SK-N-MC (cell line): ENCODE data around the gene FANCI.

Experiments used
- DNase-seq: peaks from one replicate; pipeline ENCODE4 v3.0.0-alpha.2; 2011; ENCODE audit warnings: low read depth, low spot score
- H3K27ac ChIP-seq: fragments of 200-600 bp; sonication (generic); 2 replicates; pipeline ENCODE4 v1.5.1; 2016; ENCODE audit warnings: mixed run types
- H3K36me3 ChIP-seq: fragments of 200-600 bp; sonication (generic); 2 replicates; pipeline ENCODE4 v1.6.1; 2017; ENCODE audit warnings: antibody characterized with exemption, low read length, mixed read lengths; ENCODE audit not compliant: insufficient read depth
- H3K4me3 ChIP-seq: fragments of 200-600 bp; sonication (generic); 2 replicates; pipeline ENCODE4 v1.5.1; 2016
- H3K9ac ChIP-seq: fragments of 200-600 bp; sonication (generic); 2 replicates; pipeline ENCODE4 v1.8.0; 2017; ENCODE audit warnings: mixed run types, mixed read lengths; ENCODE audit not compliant: insufficient read length
- H3K9me3 ChIP-seq: fragments of 200-600 bp; sonication (generic); 2 replicates; pipeline ENCODE4 v1.6.1; 2017; ENCODE audit warnings: low read depth, mild to moderate bottlenecking, antibody characterized with exemption, low read length, moderate library complexity, mixed read lengths
- EZH2 ChIP-seq: fragments of 200-600 bp; sonication (generic); IDR thresholded peaks from one replicate; pipeline ENCODE4 v1.6.1; 2017; ENCODE audit warnings: antibody characterized with exemption
- FOXP2 ChIP-seq: optimal IDR thresholded peaks from 2 replicates; pipeline ENCODE3; 2011; ENCODE audit warnings: mild to moderate bottlenecking, moderate library complexity; ENCODE audit not compliant: insufficient read depth; ENCODE audit errors: extremely low read length, control extremely low read depth
- POLR2AphosphoS5 ChIP-seq: IDR thresholded peaks from 2 replicates; pipeline ENCODE4 v1.6.1; 2012; ENCODE audit warnings: mild to moderate bottlenecking, low read depth, low read length, borderline replicate concordance

Gene FANCI

GRCh38 chr15:89307046-89307587, 63.3 kb downstream of the FANCI start:
- no peak for DNase-seq
- Histone ChIP-seq H3K36me3 (peaks cover 80% of the 10 kb centered on the region), H3K4me3 (no peak overlapping the region), H3K9me3 (no peaks in the 10 kb centered on the region), H3K27ac (peak overlapping the region; percentile 64; the same call in 1 of the 2 replicates), H3K9ac (no peak overlapping the region)
- TF ChIP-seq POLR2AphosphoS5 (no peak), FOXP2 (no peak), EZH2 (no peak)

- Histone ChIP-seq H3K9me3 (no peaks in the 10 kb centered on the region), H3K9ac (no peak overlapping the region), H3K36me3 (peaks cover 84% of the 10 kb centered on the region), H3K27ac (no peak overlapping the region), H3K4me3 (no peak overlapping the region)
- DNase-seq, result no peak
- TF ChIP-seq POLR2AphosphoS5, result no peak
- no peak for TF ChIP-seq EZH2
- TF ChIP-seq FOXP2, result no peak
Observed at GRCh38 chr15:89307791-89308190, 64.0 kb downstream of the FANCI start.

- H3K36me3 ChIP-seq, result peaks cover 84% of the 10 kb centered on the region
- no peak for DNase-seq
- H3K9ac ChIP-seq, result no peak overlapping the region
- no peak for TF ChIP-seq FOXP2
- no peak for TF ChIP-seq EZH2
- no peak for TF ChIP-seq POLR2AphosphoS5
- no peak overlapping the region for H3K4me3 ChIP-seq
- no peak overlapping the region for H3K27ac ChIP-seq
- H3K9me3 ChIP-seq, result no peaks in the 10 kb centered on the region
Observed at GRCh38 chr15:89308236-89308635, 64.5 kb downstream of the FANCI start.

GRCh38 chr15:89309993-89310392, 66.2 kb downstream of the FANCI start:
- TF ChIP-seq EZH2, result no peak
- H3K36me3 ChIP-seq, result peaks cover 85% of the 10 kb centered on the region
- no peak for DNase-seq
- H3K27ac ChIP-seq, result peak overlapping the region; percentile 64
- H3K9me3 ChIP-seq, result no peaks in the 10 kb centered on the region
- no peak overlapping the region for H3K9ac ChIP-seq
- H3K4me3 ChIP-seq, result no peak overlapping the region

- DNase-seq, result no peak
- Histone ChIP-seq H3K27ac (peak overlapping the region; percentile 7), H3K9ac (no peak overlapping the region), H3K9me3 (no peaks in the 10 kb centered on the region), H3K36me3 (peaks cover 87% of the 10 kb centered on the region), H3K4me3 (no peak overlapping the region)
- no peak for TF ChIP-seq POLR2AphosphoS5
- TF ChIP-seq FOXP2, result no peak
- TF ChIP-seq EZH2, result no peak
Observed at GRCh38 chr15:89315375-89315929, 71.7 kb downstream of the FANCI start.

- no peak for TF ChIP-seq EZH2
- TF ChIP-seq POLR2AphosphoS5, result no peak
- no peak for TF ChIP-seq FOXP2
- Histone ChIP-seq H3K9ac (no peak overlapping the region), H3K36me3 (peaks cover 94% of the 10 kb centered on the region), H3K27ac (peak overlapping the region; percentile 8; the same call in 1 of the 2 replicates), H3K4me3 (no peak overlapping the region), H3K9me3 (no peaks in the 10 kb centered on the region)
- DNase-seq, result no peak
Observed at GRCh38 chr15:89316504-89316903, 72.7 kb downstream of the FANCI start.

GRCh38 chr15:89317186-89317720, 73.5 kb downstream of the FANCI start:
- peaks cover 95% of the 10 kb centered on the region for H3K36me3 ChIP-seq
- H3K27ac ChIP-seq, result no peak overlapping the region
- TF ChIP-seq EZH2 (no peak), FOXP2 (no peak), POLR2AphosphoS5 (no peak)
- H3K4me3 ChIP-seq, result no peak overlapping the region
- no peak for DNase-seq
- no peak overlapping the region for H3K9ac ChIP-seq
- no peaks in the 10 kb centered on the region for H3K9me3 ChIP-seq

- no peak for DNase-seq
- peaks cover 97% of the 10 kb centered on the region for H3K36me3 ChIP-seq
- no peak overlapping the region for H3K4me3 ChIP-seq
- H3K9ac ChIP-seq, result no peak overlapping the region
- no peak overlapping the region for H3K27ac ChIP-seq
- TF ChIP-seq POLR2AphosphoS5 (peak; percentile 45; the same call in 1 of the 2 replicates), FOXP2 (no peak)
- H3K9me3 ChIP-seq, result no peaks in the 10 kb centered on the region
Observed at GRCh38 chr15:89319678-89320077, 75.9 kb downstream of the FANCI start.

GRCh38 chr15:89320200-89320599, 76.4 kb downstream of the FANCI start:
- H3K4me3 ChIP-seq, result no peak overlapping the region
- DNase-seq, result no peak
- no peak overlapping the region for H3K9ac ChIP-seq
- TF ChIP-seq EZH2, result no peak
- no peak for TF ChIP-seq FOXP2
- TF ChIP-seq POLR2AphosphoS5, result no peak
- peaks cover 94% of the 10 kb centered on the region for H3K36me3 ChIP-seq
- no peaks in the 10 kb centered on the region for H3K9me3 ChIP-seq
- no peak overlapping the region for H3K27ac ChIP-seq
